ENCODE results near the gene MDN1.

MDN1 gene

DNA sequence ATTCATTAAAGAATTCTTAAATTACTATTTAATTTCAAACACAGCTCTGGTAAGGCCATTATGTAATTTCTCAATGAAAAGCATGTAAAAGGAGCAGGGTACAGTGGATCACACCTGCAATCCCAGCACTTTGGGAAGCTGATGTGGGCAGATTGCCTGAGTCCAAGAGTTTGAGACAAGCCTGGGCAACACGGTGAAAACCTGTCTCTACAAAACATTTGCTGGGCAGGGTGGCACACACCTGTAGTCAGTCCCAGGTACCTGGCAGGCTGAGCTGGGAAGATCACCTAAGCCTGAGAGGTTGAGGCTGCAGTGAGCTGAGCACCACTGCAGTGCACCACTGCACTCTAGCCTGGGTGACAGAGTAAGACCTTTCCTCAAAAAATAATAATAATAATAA, 37.4 kb downstream of the MDN1 start:
- H3K9me3 ChIP-seq (replicated peaks in 1 of 11): peaks cover 8 to 21% (median 16%) of the 10 kb centered on the region in 11 experiments; a peak in 20 of 22 replicates
- no peak overlapping the region for H3K9ac ChIP-seq
- no peaks in the 10 kb centered on the region for H3K27me3 ChIP-seq
- peaks cover 43 to 94% (median 82%) of the 10 kb centered on the region in 11 experiments for H3K36me3 ChIP-seq
- no peaks in the 10 kb centered on the region for H4K20me1 ChIP-seq
- no peak for TF ChIP-seq Cebpa-rat (IDR thresholded peaks at IDR 0.05)
- no peak overlapping the region for H3K27ac ChIP-seq
- H3K4me3 ChIP-seq: no peak overlapping the region
- H3K4me2 ChIP-seq: no peak overlapping the region
- H3K4me1 ChIP-seq: no peaks in the 10 kb centered on the region

DNA sequence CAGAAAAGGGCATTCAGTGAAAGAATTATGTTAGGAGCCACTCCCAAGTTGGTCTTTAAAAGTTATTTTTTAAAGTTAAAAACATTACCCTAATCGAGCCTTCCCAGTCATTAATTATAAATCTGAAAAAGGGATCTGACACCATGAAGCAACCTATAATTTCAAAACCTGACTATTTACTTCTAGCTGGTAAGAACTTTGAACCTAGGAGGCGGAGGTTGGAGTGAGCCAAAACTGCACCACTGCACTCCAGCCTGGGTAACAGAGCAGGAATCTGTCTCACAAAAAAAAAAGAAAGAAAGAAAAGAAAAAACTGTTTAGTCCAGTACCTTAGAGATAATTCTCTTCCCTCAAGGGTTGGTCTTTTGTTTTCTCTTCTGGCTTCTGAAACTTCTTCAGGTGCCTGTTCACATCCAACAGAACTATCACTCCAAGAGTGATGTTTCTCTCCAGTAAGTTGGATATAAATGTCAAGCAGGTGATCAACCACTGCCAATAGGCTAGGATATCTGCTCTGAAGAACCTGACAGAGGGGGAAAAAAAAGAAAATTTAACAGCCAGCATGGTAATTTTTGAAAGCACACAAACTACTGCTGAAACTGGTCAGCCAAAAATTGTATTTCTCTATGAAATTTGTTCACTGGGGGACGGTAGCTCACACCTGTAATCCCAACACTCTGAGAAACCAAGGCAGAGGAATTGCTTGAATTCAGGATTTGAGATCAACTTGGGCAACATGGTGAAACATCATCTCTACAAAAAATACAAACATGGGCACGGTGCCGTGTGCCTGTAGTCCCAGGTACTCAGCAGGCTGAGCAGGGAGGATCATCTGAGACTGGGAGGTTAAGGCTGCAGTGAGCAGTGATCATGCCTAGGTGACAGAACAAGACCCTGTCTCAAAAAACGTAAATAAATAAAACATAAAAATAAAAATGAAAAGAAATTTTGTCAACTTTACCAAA, 38.2 kb downstream of the MDN1 start:
- Histone ChIP-seq H3K36me3 (peaks cover 40 to 95% (median 83%) of the 10 kb centered on the region in 11 experiments), H3K9ac (no peak overlapping the region)

DNA sequence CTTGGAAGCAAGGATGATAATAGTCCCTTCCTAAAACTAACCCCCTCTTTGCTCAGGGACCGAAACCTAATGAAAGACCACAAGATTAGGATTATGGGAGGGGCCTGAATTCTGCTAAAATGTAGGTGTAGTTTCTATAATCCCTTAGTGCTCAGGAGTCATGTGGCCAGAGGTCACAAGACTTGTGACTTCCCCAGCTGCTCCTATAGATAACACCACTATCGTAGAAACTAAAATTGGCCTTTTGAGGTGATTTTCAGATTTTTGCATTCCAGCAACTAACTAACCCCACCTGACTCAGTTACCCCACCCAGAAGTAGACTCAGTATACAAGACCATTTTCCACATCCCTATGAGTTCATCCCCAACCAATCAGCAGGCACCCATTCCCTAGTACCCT, 42.1 kb downstream of the MDN1 start:
- H3K27ac ChIP-seq: no peak overlapping the region
- H3K9ac ChIP-seq: no peak overlapping the region
- no peaks in the 10 kb centered on the region for H3K27me3 ChIP-seq
- no peak for TF ChIP-seq Cebpa-rat (IDR thresholded peaks at IDR 0.05)
- no peaks in the 10 kb centered on the region for H3K4me1 ChIP-seq
- H3K36me3 ChIP-seq: peaks cover 25 to 94% (median 68%) of the 10 kb centered on the region in 11 experiments
- H3K9me3 ChIP-seq (replicated peaks in 1 of 11): no peaks in the 10 kb centered on the region
- H3K4me2 ChIP-seq: no peak overlapping the region
- no peaks in the 10 kb centered on the region for H4K20me1 ChIP-seq
- H3K4me3 ChIP-seq: no peak overlapping the region

More for the DNA sequence above, 38.2 kb downstream of the MDN1 start:
- TF ChIP-seq Cebpa-rat (IDR thresholded peaks at IDR 0.05): no peak
- H3K27ac ChIP-seq: no peak overlapping the region
- no peak overlapping the region for H3K4me3 ChIP-seq
- peaks cover 8 to 21% (median 16%) of the 10 kb centered on the region in 11 experiments; a peak in 20 of 22 replicates for H3K9me3 ChIP-seq (replicated peaks in 1 of 11)
- H4K20me1 ChIP-seq: no peaks in the 10 kb centered on the region
- H3K27me3 ChIP-seq: no peaks in the 10 kb centered on the region
- H3K4me2 ChIP-seq: no peak overlapping the region
- no peaks in the 10 kb centered on the region for H3K4me1 ChIP-seq

DNA sequence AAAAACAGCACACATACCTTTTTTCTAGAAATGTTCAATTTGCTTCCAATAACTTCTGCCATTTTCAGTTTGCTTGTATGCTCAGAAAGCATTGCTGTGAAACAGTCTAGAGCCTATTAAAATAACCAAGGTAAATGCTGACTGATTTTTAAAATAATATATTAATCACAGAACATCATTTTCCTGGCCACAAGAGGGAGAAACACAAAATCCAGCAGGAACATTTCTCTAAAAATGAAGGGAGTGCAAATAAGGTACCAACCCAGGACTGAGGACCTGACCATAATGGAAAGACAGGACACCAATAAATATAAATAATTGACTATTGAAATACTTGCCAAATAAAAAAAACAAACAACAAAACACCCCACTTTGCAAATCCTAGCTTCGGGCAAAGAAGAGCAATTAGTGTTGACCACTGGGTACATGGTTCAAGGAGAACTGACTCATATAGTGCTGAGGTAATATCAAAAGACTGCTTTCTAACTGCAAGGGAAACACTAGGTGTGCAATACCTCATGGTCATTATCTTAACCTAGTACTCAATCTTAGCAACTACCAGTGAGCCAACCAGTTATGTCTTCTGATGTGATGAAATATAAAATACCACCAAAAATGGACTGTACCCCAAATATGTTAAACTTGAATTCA, 42.9 kb downstream of the MDN1 start:
- Histone ChIP-seq H3K27me3 (no peaks in the 10 kb centered on the region), H3K9ac (no peak overlapping the region), H3K27ac (no peak overlapping the region), H3K4me3 (no peak overlapping the region), H3K9me3 (replicated peaks in 1 of 11) (no peaks in the 10 kb centered on the region), H3K4me2 (no peak overlapping the region), H3K36me3 (peaks cover 30 to 94% (median 68%) of the 10 kb centered on the region in 11 experiments), H3K4me1 (no peaks in the 10 kb centered on the region), H4K20me1 (no peaks in the 10 kb centered on the region)
- TF ChIP-seq Cebpa-rat (IDR thresholded peaks at IDR 0.05): no peak

DNA sequence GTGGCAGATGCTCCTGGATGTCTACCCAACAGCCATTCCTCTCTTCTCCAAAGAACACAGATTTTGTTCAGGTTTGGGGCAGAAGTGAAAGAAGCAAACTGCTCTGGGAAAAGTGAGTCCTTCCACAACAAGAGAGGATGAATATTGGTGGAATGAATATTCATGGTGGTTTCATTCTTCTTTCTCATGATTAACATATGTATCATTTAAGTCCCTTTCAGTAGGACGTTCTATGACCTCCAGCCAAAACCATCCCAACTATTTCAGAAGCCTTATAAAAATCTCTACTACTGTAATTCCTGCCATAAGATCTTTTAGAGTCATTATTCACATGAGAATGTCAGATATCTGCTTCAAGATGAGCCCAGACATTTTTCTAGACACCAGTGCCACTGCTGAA, 44.4 kb downstream of the MDN1 start:
- peaks cover 24 to 94% (median 65%) of the 10 kb centered on the region in 11 experiments for H3K36me3 ChIP-seq
- H3K9ac ChIP-seq: no peak overlapping the region
- H3K4me2 ChIP-seq: no peak overlapping the region
- no peaks in the 10 kb centered on the region for H3K4me1 ChIP-seq
- H3K4me3 ChIP-seq: no peak overlapping the region
- H4K20me1 ChIP-seq: no peaks in the 10 kb centered on the region
- no peak for TF ChIP-seq Cebpa-rat (IDR thresholded peaks at IDR 0.05)
- H3K27ac ChIP-seq: no peak overlapping the region
- no peaks in the 10 kb centered on the region for H3K9me3 ChIP-seq (replicated peaks in 1 of 11)
- H3K27me3 ChIP-seq: no peaks in the 10 kb centered on the region

DNA sequence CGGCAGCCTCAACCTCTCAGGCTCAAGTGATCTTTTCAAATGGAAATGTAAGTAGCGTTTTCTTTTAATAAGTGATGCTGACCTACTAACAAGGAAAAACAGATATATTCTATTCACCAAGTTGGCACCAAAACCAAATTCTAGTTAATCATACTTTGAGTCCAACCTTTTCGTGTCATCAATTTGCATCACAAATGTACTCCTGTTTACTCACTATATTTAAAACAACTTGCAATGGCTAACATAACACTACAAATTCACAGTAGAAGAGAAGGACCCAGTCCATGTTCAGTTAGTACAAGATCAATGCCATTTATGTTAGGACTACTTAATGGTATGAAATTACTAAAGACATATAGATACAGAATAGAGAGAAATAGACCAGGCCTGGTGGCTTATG, 50.0 kb downstream of the MDN1 start:
- Histone ChIP-seq H4K20me1 (no peaks in the 10 kb centered on the region), H3K4me3 (no peak overlapping the region), H3K27ac (no peak overlapping the region), H3K4me1 (no peaks in the 10 kb centered on the region), H3K4me2 (no peak overlapping the region), H3K9ac (no peak overlapping the region), H3K27me3 (no peaks in the 10 kb centered on the region), H3K9me3 (replicated peaks in 1 of 11) (no peaks in the 10 kb centered on the region), H3K36me3 (peaks cover 29 to 100% (median 63%) of the 10 kb centered on the region in 11 experiments)
- no peak for TF ChIP-seq Cebpa-rat (IDR thresholded peaks at IDR 0.05)

DNA sequence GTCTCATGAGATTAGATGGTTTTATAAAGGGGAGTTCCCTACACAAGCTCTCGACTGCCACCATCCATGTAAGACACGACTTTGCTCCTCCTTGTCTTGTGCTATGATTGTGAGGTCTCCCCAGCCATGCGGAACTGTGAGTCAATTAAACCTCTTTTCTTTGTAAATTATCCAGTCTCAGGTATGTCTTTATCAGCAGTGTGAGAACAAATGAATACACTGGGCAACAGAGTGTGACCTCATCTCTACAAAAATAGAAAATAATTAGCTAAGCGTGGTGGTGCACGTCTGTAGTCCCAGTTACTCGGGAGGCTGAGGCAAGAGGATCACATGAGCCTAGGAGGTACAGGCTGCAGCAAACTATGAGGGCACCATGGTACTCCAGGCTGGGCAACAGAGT, 51.3 kb downstream of the MDN1 start:
- H3K9ac ChIP-seq: no peak overlapping the region
- TF ChIP-seq Cebpa-rat (IDR thresholded peaks at IDR 0.05): no peak
- peaks cover 33 to 98% (median 58%) of the 10 kb centered on the region in 11 experiments for H3K36me3 ChIP-seq
- no peak overlapping the region for H3K27ac ChIP-seq
- H3K4me3 ChIP-seq: no peak overlapping the region
- H4K20me1 ChIP-seq: no peaks in the 10 kb centered on the region
- no peaks in the 10 kb centered on the region for H3K9me3 ChIP-seq (replicated peaks in 1 of 11)
- H3K4me2 ChIP-seq: no peak overlapping the region
- no peaks in the 10 kb centered on the region for H3K27me3 ChIP-seq
- no peaks in the 10 kb centered on the region for H3K4me1 ChIP-seq

DNA sequence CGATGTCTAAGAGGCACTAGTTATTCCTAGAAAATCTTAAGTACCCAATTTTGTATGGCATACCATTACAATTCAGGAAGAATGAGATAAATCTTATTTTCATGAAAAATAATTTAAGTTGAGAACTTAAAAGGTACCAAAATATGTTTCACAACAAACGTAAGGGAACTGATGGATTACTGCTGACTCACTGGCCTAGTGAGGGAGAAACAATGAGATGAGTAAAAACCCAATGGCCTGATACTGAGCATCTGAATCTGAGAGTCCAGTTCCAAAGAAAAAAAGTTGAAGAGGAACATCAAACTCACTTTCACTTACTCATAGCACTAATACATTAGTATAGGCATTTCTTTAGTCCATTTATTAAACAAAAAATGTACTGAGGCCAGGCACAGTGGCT, 56.0 kb downstream of the MDN1 start:
- Histone ChIP-seq H3K4me1 (no peaks in the 10 kb centered on the region), H3K9me3 (replicated peaks in 1 of 11) (no peaks in the 10 kb centered on the region), H3K4me2 (no peak overlapping the region), H3K9ac (no peak overlapping the region), H3K27ac (no peak overlapping the region), H3K4me3 (no peak overlapping the region), H4K20me1 (no peaks in the 10 kb centered on the region), H3K27me3 (no peaks in the 10 kb centered on the region), H3K36me3 (peaks cover 0 to 91% (median 31%) of the 10 kb centered on the region in 11 experiments; a peak in 20 of 22 replicates)
- TF ChIP-seq Cebpa-rat (IDR thresholded peaks at IDR 0.05): no peak

DNA sequence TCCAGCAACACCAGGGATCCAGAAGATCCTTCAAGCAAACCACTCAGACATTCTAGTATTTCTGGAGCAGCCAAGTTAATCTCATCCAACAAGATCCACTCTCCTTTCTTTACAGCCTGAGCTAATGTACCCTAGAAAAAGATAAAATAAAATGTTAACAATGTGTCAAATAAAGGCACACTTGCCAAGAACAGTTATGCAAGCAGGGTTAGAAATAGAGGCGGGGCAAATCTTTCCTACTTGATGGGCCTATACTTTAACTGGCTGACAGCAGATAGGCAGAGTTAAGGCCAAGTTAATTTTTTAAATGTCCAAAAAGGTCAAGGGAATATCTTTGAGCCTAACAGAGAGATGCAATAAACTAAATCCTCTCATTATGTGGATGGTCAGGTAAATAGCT, 60.8 kb downstream of the MDN1 start:
- Histone ChIP-seq H3K4me2 (no peak overlapping the region), H3K27me3 (no peaks in the 10 kb centered on the region), H3K9me3 (replicated peaks in 1 of 11) (no peaks in the 10 kb centered on the region), H3K4me3 (no peak overlapping the region), H3K9ac (no peak overlapping the region), H3K27ac (no peak overlapping the region), H4K20me1 (no peaks in the 10 kb centered on the region), H3K36me3 (peaks cover 16 to 91% (median 45%) of the 10 kb centered on the region in 11 experiments; a peak in 21 of 22 replicates), H3K4me1 (no peaks in the 10 kb centered on the region)
- TF ChIP-seq Cebpa-rat (IDR thresholded peaks at IDR 0.05): no peak
